B cell (primary cell): ENCODE measurements around the gene WDSUB1. TPM values are rescaled to one million over a fixed set of nuclear protein-coding genes. Genes with fewer than 3 reads are reported as not detected.

Experiments used
- ATAC-seq: fragments of 200-7000 bp; cut with Tn5 transposase; one replicate; pipeline ENCODE4 v1.10.0; 2021; ENCODE audit warnings: low read depth, mild to moderate bottlenecking, moderate number of reproducible peaks, moderate library complexity
- CTCF ChIA-PET: fragments of 350-600 bp; sonication (Branson Sonifier 250); formaldehyde crosslinking; loops from one replicate; lab custom pipeline; 2021; ENCODE audit warnings: antibody characterized with exemption, inconsistent platforms; lab: Charles Lee
- POLR2A ChIA-PET: fragments of 350-600 bp; sonication (Branson Sonifier 250); formaldehyde crosslinking; loops from one replicate; lab custom pipeline; 2021; ENCODE audit warnings: antibody characterized with exemption; lab: Charles Lee
- DNase-seq: peaks from one replicate; pipeline ENCODE4 v3.0.0; 2013
- H2AFZ ChIP-seq: 2 replicates; pipeline ENCODE4 v1.6.1; 2012; ENCODE audit warnings: mild to moderate bottlenecking, low read depth, low read length; ENCODE audit not compliant: insufficient read depth, poor library complexity, severe bottlenecking
- H3K27ac ChIP-seq, 2 donors: 1 replicate in 1 of 2; 2 replicates in 1 of 2; pipeline ENCODE4 v1.5.1; 2012 to 2013; ENCODE audit warnings: low read length in 2 of 2, mild to moderate bottlenecking in 2 of 2, moderate library complexity in 1 of 2
- H3K27me3 ChIP-seq, 4 experiments: fragments of 200-600 bp in 1 of 4; sonication (generic) in 1 of 4; replicated peaks in 1 of 4; 1 replicate in 2 of 4; 2 replicates in 2 of 4; pipeline versions ENCODE4 v1.6.1 to v1.7.0; 2013 to 2016; ENCODE audit warnings: low read length in 3 of 4, mild to moderate bottlenecking in 2 of 4, mixed read lengths in 1 of 4, moderate library complexity in 1 of 4; ENCODE audit not compliant: insufficient read depth in 4 of 4, control insufficient read depth in 3 of 4; ENCODE audit errors: control extremely low read depth in 1 of 4
- H3K36me3 ChIP-seq, 2 experiments: replicated peaks in 1 of 2; 1 replicate in 1 of 2; 2 replicates in 1 of 2; pipeline versions ENCODE4 v1.6.1 to v1.7.1; 2013; ENCODE audit warnings: low read length in 1 of 2; ENCODE audit not compliant: insufficient read depth in 2 of 2, control insufficient read depth in 1 of 2; ENCODE audit errors: control extremely low read depth in 1 of 2, extremely low read depth in 1 of 2
- H3K4me1 ChIP-seq, 2 donors: fragments of 200-600 bp in 1 of 2; sonication (generic) in 1 of 2; 1 replicate in 1 of 2; 2 replicates in 1 of 2; pipeline versions ENCODE4 v1.5.1 to v1.6.1; 2013 to 2017; ENCODE audit warnings: low read length in 2 of 2; ENCODE audit not compliant: control insufficient read depth in 2 of 2, insufficient read depth in 2 of 2
- H3K4me2 ChIP-seq: replicated peaks from 2 replicates; pipeline ENCODE3; 2012; ENCODE audit warnings: mild to moderate bottlenecking, low read depth, low read length; ENCODE audit not compliant: poor library complexity, severe bottlenecking
- H3K4me3 ChIP-seq, 5 experiments: fragments of 200-600 bp in 1 of 5; sonication (generic) in 1 of 5; 1 replicate in 3 of 5; 2 replicates in 2 of 5; pipeline versions ENCODE4 v1.5.1 to v1.7.0; 2011 to 2016; ENCODE audit warnings: low read length in 4 of 5, mild to moderate bottlenecking in 4 of 5, low read depth in 2 of 5, control low read depth in 1 of 5, moderate library complexity in 1 of 5; ENCODE audit not compliant: insufficient read depth in 1 of 5; ENCODE audit errors: control extremely low read depth in 1 of 5, extremely low read depth in 1 of 5
- H3K79me2 ChIP-seq: fragments of 200-600 bp; sonication (generic); one replicate; pipeline ENCODE4 v1.6.0; 2016; ENCODE audit warnings: low read length; ENCODE audit not compliant: control insufficient read depth, insufficient read depth
- H3K9ac ChIP-seq: fragments of 200-600 bp; sonication (generic); 2 replicates; pipeline ENCODE4 v1.6.1; 2017; ENCODE audit warnings: mild to moderate bottlenecking, low read length, moderate library complexity
- H3K9me3 ChIP-seq, 3 donors: one replicate each; pipeline versions ENCODE4 v1.6.1 to v1.7.1; 2013; ENCODE audit warnings: low read length in 2 of 3; ENCODE audit not compliant: control insufficient read depth in 2 of 3, insufficient read depth in 1 of 3; ENCODE audit errors: control extremely low read depth in 1 of 3
- H4K20me1 ChIP-seq: 2 replicates; pipeline ENCODE4 v1.6.0; 2012; ENCODE audit warnings: mild to moderate bottlenecking, low read length; ENCODE audit not compliant: insufficient read depth, control insufficient read depth, poor library complexity, severe bottlenecking
- H3K27ac Mint-ChIP-seq: one replicate; pipeline ENCODE4 v1.8.0; 2021; ENCODE audit warnings: mixed read lengths
- H3K27me3 Mint-ChIP-seq: one replicate; pipeline ENCODE4 v1.8.0; 2021; ENCODE audit warnings: mixed read lengths
- H3K4me1 Mint-ChIP-seq: one replicate; pipeline ENCODE4 v1.8.0; 2021; ENCODE audit warnings: mixed read lengths
- H3K4me3 Mint-ChIP-seq: one replicate; pipeline ENCODE4 v1.8.0; 2021; ENCODE audit warnings: mixed read lengths
- H3K9me3 Mint-ChIP-seq: one replicate; pipeline ENCODE4 v1.8.0; 2022; ENCODE audit warnings: mixed read lengths; ENCODE audit not compliant: insufficient read depth
- EZH2 ChIP-seq: IDR thresholded peaks from 2 replicates; pipeline ENCODE4 v1.6.1; 2012; ENCODE audit warnings: borderline replicate concordance, low read depth, mild to moderate bottlenecking, moderate library complexity, low read length; ENCODE audit not compliant: insufficient read depth, poor library complexity, severe bottlenecking
- WGBS: methylation state at CpG from one replicate; pipeline ENCODE4 v1.1.5; 2013; ENCODE audit warnings: missing lambda C conversion rate; ENCODE audit not compliant: insufficient coverage; 5-methylcytosine and 5-hydroxymethylcytosine counted together
- intact Hi-C: fragments of 100-400 bp; cut with micrococcal nuclease; formaldehyde crosslinking; loops from one replicate; pipeline ENCODE4 v1.10.0; 2022
- polyA plus RNA-seq: library from polyadenylated mRNA; depleted of rRNA; stranded (reverse); fragments of >200 nt; gene quantifications from 2 replicates; pipeline ENCODE4 v1.2.3, GENCODE V29; 2012
- total RNA-seq, 2 donors: library from RNA; stranded (reverse); fragments of 120-200 nt in 1 of 2; gene quantifications; 1 replicate in 1 of 2; 2 replicates in 1 of 2; pipeline versions ENCODE4 v1.2.3 to v1.2.4, GENCODE V29; 2013 to 2022
- TF ChIP-seq, protein P1 (sequence below): fragments of 200-600 bp; IDR thresholded peaks from one replicate; pipeline ENCODE4 v1.8.0; 2022; ENCODE audit warnings: antibody characterized with exemption, mild to moderate bottlenecking

The WDSUB1 gene
- total and polyA plus RNA-seq, 2 donors (not counting 1 experiment from before 2014, with no cell fraction given) = 10.8 to 13.6 TPM

DNA sequence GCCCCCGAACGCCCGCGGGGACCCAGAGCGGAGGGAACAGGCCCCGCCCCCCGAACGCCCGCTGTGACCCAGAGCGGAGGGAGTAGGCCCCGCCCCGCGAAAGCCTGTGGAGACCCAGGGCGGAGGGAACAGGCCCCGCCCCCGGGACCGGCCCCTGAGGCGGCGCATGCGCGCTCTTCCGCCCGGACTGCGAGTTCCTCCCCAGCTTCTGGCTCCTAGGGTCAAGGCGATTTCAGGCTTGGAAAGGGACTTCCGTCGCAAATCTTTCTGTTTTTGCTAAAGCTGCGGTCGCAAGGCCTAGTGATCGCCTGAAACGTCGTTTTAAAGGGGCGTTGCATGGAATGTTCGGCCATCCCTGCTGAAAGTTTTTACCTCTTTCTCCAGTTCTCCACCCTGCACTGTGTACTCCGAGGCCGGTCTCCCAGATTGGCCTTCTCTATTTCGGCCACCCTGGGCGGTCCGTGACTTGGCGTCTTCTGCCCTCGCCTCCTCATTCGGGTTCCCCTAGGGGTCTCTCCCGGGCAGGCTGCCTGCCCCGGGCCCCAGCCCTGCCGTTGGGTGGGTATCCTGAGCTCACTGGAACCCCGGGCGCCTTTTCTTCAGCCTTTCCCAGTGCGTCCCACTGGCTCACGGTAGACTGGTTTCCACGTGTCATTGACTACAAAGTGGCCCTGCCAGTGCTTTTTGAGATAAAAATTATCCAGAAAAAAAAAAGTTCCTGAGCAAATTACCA is 372 bp upstream of the WDSUB1 start:
- intact Hi-C loops = loop anchor here (1.0 to 10.0 kb wide), 6 partner anchors 230 to 1412 kb away; partner anchors contain the start of genes ACVR1, CCDC148, LY75 and MARCHF7
- Histone ChIP-seq H4K20me1 (no peaks in the 10 kb centered on the region), H3K4me2 (peak overlapping the region; percentile 96), H3K4me3 (peak overlapping the region; percentile 65 to 93 (median 85)), H3K27ac (peak overlapping the region; percentile 78 to 87), H3K36me3 (no peaks in the 10 kb centered on the region), H3K79me2 (peaks cover 47% of the 10 kb centered on the region), H3K9me3 (no peaks in the 10 kb centered on the region), H2AFZ (peak overlapping the region; percentile 94), H3K27me3 (no peaks in the 10 kb centered on the region), H3K4me1 (peaks cover 20 to 26% of the 10 kb centered on the region in 2 donors), H3K9ac (peak overlapping the region; percentile 88)
- TF ChIP-seq, protein P1, sequence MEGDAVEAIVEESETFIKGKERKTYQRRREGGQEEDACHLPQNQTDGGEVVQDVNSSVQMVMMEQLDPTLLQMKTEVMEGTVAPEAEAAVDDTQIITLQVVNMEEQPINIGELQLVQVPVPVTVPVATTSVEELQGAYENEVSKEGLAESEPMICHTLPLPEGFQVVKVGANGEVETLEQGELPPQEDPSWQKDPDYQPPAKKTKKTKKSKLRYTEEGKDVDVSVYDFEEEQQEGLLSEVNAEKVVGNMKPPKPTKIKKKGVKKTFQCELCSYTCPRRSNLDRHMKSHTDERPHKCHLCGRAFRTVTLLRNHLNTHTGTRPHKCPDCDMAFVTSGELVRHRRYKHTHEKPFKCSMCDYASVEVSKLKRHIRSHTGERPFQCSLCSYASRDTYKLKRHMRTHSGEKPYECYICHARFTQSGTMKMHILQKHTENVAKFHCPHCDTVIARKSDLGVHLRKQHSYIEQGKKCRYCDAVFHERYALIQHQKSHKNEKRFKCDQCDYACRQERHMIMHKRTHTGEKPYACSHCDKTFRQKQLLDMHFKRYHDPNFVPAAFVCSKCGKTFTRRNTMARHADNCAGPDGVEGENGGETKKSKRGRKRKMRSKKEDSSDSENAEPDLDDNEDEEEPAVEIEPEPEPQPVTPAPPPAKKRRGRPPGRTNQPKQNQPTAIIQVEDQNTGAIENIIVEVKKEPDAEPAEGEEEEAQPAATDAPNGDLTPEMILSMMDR = no peak
- no peak for TF ChIP-seq EZH2
- Mint-ChIP-seq H3K4me1 (peaks cover 32% of the 10 kb centered on the region), H3K9me3 (no peaks in the 10 kb centered on the region), H3K27me3 (peaks cover 4% of the 10 kb centered on the region), H3K4me3 (peak overlapping the region; percentile 95), H3K27ac (peak overlapping the region; percentile 90)
- 1% methylated on average over 49 of the region's 50 CpGs for WGBS
- ChIA-PET POLR2A (interaction anchor here (0.7 to 1.9 kb wide), 2 partner anchors 15 to 425 kb away, joined by 3 to 5 read pairs; partner anchors contain the start of gene MARCHF7), CTCF (interaction anchor here (0.9 to 2.1 kb wide), 2 partner anchors 8 to 653 kb away, joined by 3 to 5 read pairs; no protein-coding TSS in a partner anchor)
- ATAC-seq (peak; percentile 99), DNase-seq (peak; percentile 98)
